MM.1S (cell line): Measurements from ENCODE around the gene SYP.

Experiments used
- DNase-seq: peaks from one replicate; pipeline ENCODE4 v3.0.0-alpha.2; 2015
- H2AFZ ChIP-seq: fragments of 300-600 bp; sonication (generic); 2 replicates; pipeline ENCODE4 v1.6.0; 2016; ENCODE audit warnings: antibody characterized with exemption, low read length
- H3F3A ChIP-seq: fragments of 300-600 bp; sonication (generic); 2 replicates; pipeline ENCODE4 v1.6.1; 2016; ENCODE audit warnings: mild to moderate bottlenecking, antibody characterized with exemption, low read length, moderate library complexity, mixed read lengths; ENCODE audit not compliant: insufficient read depth
- H3K27ac ChIP-seq: fragments of 300-600 bp; sonication (generic); 2 replicates; pipeline ENCODE4 v1.5.1; 2016; ENCODE audit warnings: mild to moderate bottlenecking, low read length
- H3K27me3 ChIP-seq: fragments of 300-600 bp; sonication (generic); replicated peaks from 2 replicates; pipeline ENCODE4 v1.6.0; 2016; ENCODE audit warnings: low read length; ENCODE audit not compliant: insufficient read depth
- H3K36me3 ChIP-seq: fragments of 300-600 bp; sonication (generic); replicated peaks from 2 replicates; pipeline ENCODE4 v1.6.1; 2016; ENCODE audit warnings: mild to moderate bottlenecking, low read length, mixed read lengths; ENCODE audit not compliant: insufficient read depth
- H3K4me1 ChIP-seq: fragments of 300-600 bp; sonication (generic); 2 replicates; pipeline ENCODE4 v1.6.1; 2016; ENCODE audit warnings: low read length, mixed read lengths
- H3K4me2 ChIP-seq: fragments of 300-600 bp; sonication (generic); 2 replicates; pipeline ENCODE4 v1.6.0; 2016; ENCODE audit warnings: low read depth, low read length
- H3K4me3 ChIP-seq: fragments of 300-600 bp; sonication (generic); 2 replicates; pipeline ENCODE4 v1.5.1; 2016; ENCODE audit warnings: low read length, mixed read lengths
- H3K79me2 ChIP-seq: fragments of 300-600 bp; sonication (generic); 2 replicates; pipeline ENCODE4 v1.6.1; 2016; ENCODE audit warnings: mixed run types, low read length, mixed read lengths
- H3K9ac ChIP-seq: fragments of 300-600 bp; sonication (generic); 2 replicates; pipeline ENCODE4 v1.6.1; 2016; ENCODE audit warnings: low read length, mixed read lengths
- H3K9me2 ChIP-seq: fragments of 300-600 bp; sonication (generic); replicated peaks from 2 replicates; pipeline ENCODE4 v1.6.1; 2016; ENCODE audit warnings: mild to moderate bottlenecking, low read length, mixed read lengths; ENCODE audit not compliant: insufficient read depth
- H3K9me3 ChIP-seq: fragments of 300-600 bp; sonication (generic); replicated peaks from 2 replicates; pipeline ENCODE4 v1.6.1; 2016; ENCODE audit warnings: mild to moderate bottlenecking, low read length, mixed read lengths; ENCODE audit not compliant: insufficient read depth
- H4K20me1 ChIP-seq: fragments of 300-600 bp; sonication (generic); 2 replicates; pipeline ENCODE4 v1.6.1; 2016; ENCODE audit warnings: mild to moderate bottlenecking, low read length, moderate library complexity, mixed read lengths; ENCODE audit not compliant: insufficient read depth
- CTCF ChIP-seq: fragments of 300-600 bp; sonication (generic); IDR thresholded peaks from 2 replicates; pipeline ENCODE4 v1.5.1; 2016; ENCODE audit warnings: antibody characterized with exemption, low read length, mixed read lengths
- EZH2 ChIP-seq: fragments of 300-600 bp; sonication (generic); optimal IDR thresholded peaks from 2 replicates; pipeline ENCODE3; 2017; ENCODE audit warnings: low read depth, mild to moderate bottlenecking, antibody characterized with exemption, low read length, mixed read lengths
- EZH2phosphoT487 ChIP-seq: fragments of 300-600 bp; sonication (generic); IDR thresholded peaks from 2 replicates; pipeline ENCODE4 v1.6.1; 2018; ENCODE audit warnings: antibody characterized with exemption, low read length

The SYP gene

DNA sequence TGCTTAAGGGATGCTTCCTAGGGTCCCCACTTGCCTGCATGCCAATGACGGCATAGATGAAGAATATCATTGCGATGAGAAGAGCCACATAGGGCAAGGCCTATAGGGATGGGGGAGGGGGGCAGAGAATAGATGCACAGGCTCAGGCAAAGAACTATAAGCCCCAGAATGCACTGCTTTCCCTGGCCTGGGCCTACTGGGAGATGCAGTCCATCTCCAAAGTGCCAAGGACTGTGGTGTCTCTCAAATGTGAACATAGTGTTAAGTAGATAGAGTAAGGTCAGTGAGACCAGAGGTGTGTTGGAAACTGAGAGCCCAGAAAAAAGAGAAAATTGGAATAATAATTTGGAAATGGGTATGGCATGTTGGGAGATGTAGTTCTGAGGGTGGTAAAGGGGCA, 12.2 kb upstream of the SYP start:
- TF ChIP-seq EZH2 (no peak), EZH2phosphoT487 (no peak), CTCF (no peak)
- H3K27ac ChIP-seq = no peak overlapping the region
- H3F3A ChIP-seq = no peaks in the 10 kb centered on the region
- H3K9me3 ChIP-seq = no peaks in the 10 kb centered on the region
- DNase-seq = no peak
- no peak overlapping the region for H3K9ac ChIP-seq
- H3K36me3 ChIP-seq = no peaks in the 10 kb centered on the region
- no peaks in the 10 kb centered on the region for H3K79me2 ChIP-seq
- H3K4me1 ChIP-seq = no peaks in the 10 kb centered on the region
- H3K9me2 ChIP-seq = no peaks in the 10 kb centered on the region
- no peaks in the 10 kb centered on the region for H4K20me1 ChIP-seq
- no peak overlapping the region for H3K4me2 ChIP-seq
- no peaks in the 10 kb centered on the region for H3K27me3 ChIP-seq
- H2AFZ ChIP-seq = no peak overlapping the region
- H3K4me3 ChIP-seq = no peak overlapping the region

GRCh38 chrX:49211074-49211473, 11.1 kb upstream of the SYP start:
- no peaks in the 10 kb centered on the region for H3K36me3 ChIP-seq
- no peak overlapping the region for H3K4me3 ChIP-seq
- H3K4me1 ChIP-seq = no peaks in the 10 kb centered on the region
- DNase-seq = no peak
- H2AFZ ChIP-seq = no peak overlapping the region
- no peak overlapping the region for H3K4me2 ChIP-seq
- no peaks in the 10 kb centered on the region for H3F3A ChIP-seq
- H3K79me2 ChIP-seq = no peaks in the 10 kb centered on the region
- H4K20me1 ChIP-seq = no peaks in the 10 kb centered on the region
- H3K9me3 ChIP-seq = no peaks in the 10 kb centered on the region
- TF ChIP-seq EZH2 (no peak), CTCF (no peak), EZH2phosphoT487 (no peak)
- no peaks in the 10 kb centered on the region for H3K27me3 ChIP-seq
- H3K9me2 ChIP-seq = no peaks in the 10 kb centered on the region
- H3K9ac ChIP-seq = no peak overlapping the region
- H3K27ac ChIP-seq = no peak overlapping the region

DNA sequence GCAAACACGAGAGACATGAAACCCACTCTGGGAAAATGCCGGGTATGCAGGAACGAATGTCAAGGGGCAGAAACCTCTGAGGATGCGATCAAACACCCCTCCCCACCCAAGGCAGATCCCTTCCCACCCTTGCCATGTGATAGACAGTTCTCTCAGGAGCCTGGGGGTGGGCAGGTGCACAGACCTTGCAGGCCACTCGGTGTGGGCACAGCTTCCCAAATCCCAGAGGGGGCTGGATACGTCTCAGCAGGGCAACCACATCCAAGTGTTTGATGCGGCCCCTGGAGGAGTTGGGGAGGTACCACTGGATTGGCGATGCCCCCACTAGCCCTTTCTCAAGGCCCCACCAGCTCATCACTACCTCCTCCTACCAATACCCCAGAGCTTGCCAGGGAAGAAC, 10.4 kb upstream of the SYP start:
- no peak for DNase-seq
- Histone ChIP-seq H3K27ac (no peak overlapping the region), H3K4me1 (no peaks in the 10 kb centered on the region), H3F3A (no peaks in the 10 kb centered on the region), H4K20me1 (no peaks in the 10 kb centered on the region), H3K36me3 (no peaks in the 10 kb centered on the region), H3K4me3 (no peak overlapping the region), H3K9ac (no peak overlapping the region), H2AFZ (no peak overlapping the region), H3K4me2 (no peak overlapping the region), H3K79me2 (no peaks in the 10 kb centered on the region), H3K9me3 (no peaks in the 10 kb centered on the region), H3K9me2 (no peaks in the 10 kb centered on the region), H3K27me3 (no peaks in the 10 kb centered on the region)
- TF ChIP-seq CTCF (no peak), EZH2 (no peak), EZH2phosphoT487 (no peak)
